Measurements from ENCODE around the gene TCEA3.

TCEA3 gene

GRCh38 chr1:23424293-23425192, at the start of gene TCEA3:
Gene TCEA3, minus strand, starts transcription at chr1:23424748. Its CDS starts 115 bp downstream, at chr1:23424633.
- peak within 1 kb of the TSS; percentile 96 for H3K27ac ChIP-seq

GRCh38 chr1:23473037-23473800, 48.7 kb upstream of the TCEA3 start:
- TF ChIP-seq CTCF (conservative IDR thresholded peaks at IDR 0.05): no peak
- peak overlapping the region; percentile 23; the same call in 1 of the 2 replicates for H3K27ac ChIP-seq

More at GRCh38 chr1:23424293-23425192, at the start of gene TCEA3:
- 0 out of 2 replicates have a peak, but pooled peaks have one; percentile 14 for TF ChIP-seq CTCF (conservative IDR thresholded peaks at IDR 0.05)

- no peak for TF ChIP-seq CTCF (conservative IDR thresholded peaks at IDR 0.05)
- peak overlapping the region; percentile 23; the same call in 1 of the 2 replicates for H3K27ac ChIP-seq
Observed at GRCh38 chr1:23472351-23473036, 47.9 kb upstream of the TCEA3 start.

GRCh38 chr1:23471473-23472075, 47.0 kb upstream of the TCEA3 start:
- H3K27ac ChIP-seq: peak overlapping the region; percentile 23
- TF ChIP-seq CTCF (conservative IDR thresholded peaks at IDR 0.05): no peak

GRCh38 chr1:23470282-23471070, 45.9 kb upstream of the TCEA3 start:
- TF ChIP-seq CTCF (conservative IDR thresholded peaks at IDR 0.05): no peak
- no peak overlapping the region for H3K27ac ChIP-seq

- no peak for TF ChIP-seq CTCF (conservative IDR thresholded peaks at IDR 0.05)
- no peak overlapping the region for H3K27ac ChIP-seq
Observed at GRCh38 chr1:23469372-23469982, 44.9 kb upstream of the TCEA3 start.
